H9 (cell line): ENCODE results near the gene CCDC187. TPM values are rescaled to one million over a fixed set of nuclear protein-coding genes. Genes with fewer than 3 reads are reported as not detected.
A peak's percentile ranks its signal among the peaks of the same experiment; 100 is the strongest.
"Not testable (repeated sequence)": the region's sequence is repeated elsewhere in the genome, so short reads cannot be mapped to it uniquely, and the experiment has no call there.

Experiments used
- DNase-seq: peaks from one replicate; pipeline ENCODE4 v3.0.0-alpha.2; 2017
- H2AFZ ChIP-seq: one replicate; pipeline ENCODE4 v1.6.1; 2013; ENCODE audit warnings: mild to moderate bottlenecking, low read length, control low read depth, moderate library complexity
- H2AK5ac ChIP-seq: 2 replicates; pipeline ENCODE4 v1.6.1; 2013; ENCODE audit warnings: low read length, control low read depth, mixed read lengths; ENCODE audit not compliant: insufficient read length
- H2BK120ac ChIP-seq: one replicate; pipeline ENCODE4 v1.6.1; 2013; ENCODE audit warnings: low read depth, mild to moderate bottlenecking, low read length, control low read depth, inconsistent platforms; ENCODE audit not compliant: poor library complexity, severe bottlenecking
- H2BK12ac ChIP-seq: 2 replicates; pipeline ENCODE4 v1.6.1; 2013; ENCODE audit warnings: low read length, control low read depth, mixed read lengths, low read depth; ENCODE audit not compliant: insufficient read length
- H2BK15ac ChIP-seq: 2 replicates; pipeline ENCODE4 v1.6.1; 2013; ENCODE audit warnings: low read depth, low read length, control low read depth
- H2BK20ac ChIP-seq: one replicate; pipeline ENCODE4 v1.6.1; 2013; ENCODE audit warnings: low read depth, mild to moderate bottlenecking, low read length, control low read depth, inconsistent platforms; ENCODE audit not compliant: poor library complexity, severe bottlenecking
- H2BK5ac ChIP-seq: 2 replicates; pipeline ENCODE4 v1.6.1; 2013; ENCODE audit warnings: low read length, control low read depth, mixed read lengths; ENCODE audit not compliant: insufficient read length
- H3K14ac ChIP-seq: 2 replicates; pipeline ENCODE4 v1.6.1; 2013; ENCODE audit warnings: low read length, control low read depth; ENCODE audit not compliant: insufficient read depth
- H3K18ac ChIP-seq: 2 replicates; pipeline ENCODE4 v1.6.1; 2013; ENCODE audit warnings: low read depth, mild to moderate bottlenecking, mixed read lengths, low read length, control low read depth; ENCODE audit not compliant: insufficient read length
- H3K23ac ChIP-seq: 2 replicates; pipeline ENCODE4 v1.6.1; 2013; ENCODE audit warnings: low read length, control low read depth, mixed read lengths, low read depth; ENCODE audit not compliant: insufficient read length
- H3K23me2 ChIP-seq: 2 replicates; pipeline ENCODE4 v1.6.1; 2013; ENCODE audit warnings: low read depth, mild to moderate bottlenecking, mixed read lengths, low read length, control low read depth; ENCODE audit not compliant: insufficient read length, poor library complexity, severe bottlenecking
- H3K27ac ChIP-seq: 2 replicates; pipeline ENCODE4 v1.5.1; 2013; ENCODE audit warnings: low read length, control low read depth, mixed read lengths, low read depth; ENCODE audit not compliant: insufficient read length
- H3K27me3 ChIP-seq: 2 replicates; pipeline ENCODE4 v1.6.1; 2013; ENCODE audit warnings: low read length, control low read depth, inconsistent platforms; ENCODE audit not compliant: insufficient read depth
- H3K4ac ChIP-seq: 2 replicates; pipeline ENCODE4 v1.6.1; 2013; ENCODE audit warnings: low read depth, mild to moderate bottlenecking, control low read depth, inconsistent platforms, low read length, moderate library complexity
- H3K4me1 ChIP-seq: 2 replicates; pipeline ENCODE4 v1.6.1; 2013; ENCODE audit warnings: low read length, control low read depth, inconsistent platforms; ENCODE audit not compliant: insufficient read depth
- H3K4me2 ChIP-seq: 2 replicates; pipeline ENCODE4 v1.6.1; 2013; ENCODE audit warnings: low read length, control low read depth, mixed read lengths; ENCODE audit not compliant: insufficient read length, insufficient read depth
- H3K56ac ChIP-seq: 2 replicates; pipeline ENCODE4 v1.6.1; 2013; ENCODE audit warnings: low read depth, mild to moderate bottlenecking, mixed read lengths, low read length, control low read depth; ENCODE audit not compliant: insufficient read length
- H3K79me1 ChIP-seq: 2 replicates; pipeline ENCODE4 v1.6.1; 2013; ENCODE audit warnings: low read depth, mild to moderate bottlenecking, moderate library complexity, low read length, control low read depth, inconsistent platforms; ENCODE audit not compliant: insufficient read depth, poor library complexity, severe bottlenecking
- H3K79me2 ChIP-seq: 2 replicates; pipeline ENCODE4 v1.6.1; 2013; ENCODE audit warnings: low read length, control low read depth, inconsistent platforms; ENCODE audit not compliant: insufficient read depth
- H3K9ac ChIP-seq: 2 replicates; pipeline ENCODE4 v1.6.1; 2013; ENCODE audit warnings: low read length, control low read depth, mixed read lengths; ENCODE audit not compliant: insufficient read length; ENCODE audit errors: extremely low read depth
- H3K9me3 ChIP-seq: one replicate; pipeline ENCODE4 v1.6.1; 2013; ENCODE audit warnings: low read depth, low read length, inconsistent platforms; ENCODE audit not compliant: control insufficient read depth
- H3T11ph ChIP-seq: one replicate; pipeline ENCODE4 v1.6.1; 2013; ENCODE audit warnings: mild to moderate bottlenecking, low read length, control low read depth, inconsistent platforms
- H4K20me1 ChIP-seq: one replicate; pipeline ENCODE4 v1.6.1; 2013; ENCODE audit not compliant: control insufficient read depth, insufficient read length, insufficient read depth
- H4K5ac ChIP-seq: 2 replicates; pipeline ENCODE4 v1.6.1; 2013; ENCODE audit warnings: low read depth, mild to moderate bottlenecking, mixed read lengths, low read length, control low read depth; ENCODE audit not compliant: insufficient read length
- H4K8ac ChIP-seq: replicated peaks from 2 replicates; pipeline ENCODE4 v1.6.1; 2013; ENCODE audit warnings: low read length, control low read depth, mixed read lengths, low read depth; ENCODE audit not compliant: insufficient read length
- H4K91ac ChIP-seq: 2 replicates; pipeline ENCODE4 v1.6.1; 2013; ENCODE audit warnings: low read depth, mild to moderate bottlenecking, moderate library complexity, mixed read lengths, low read length, control low read depth; ENCODE audit not compliant: insufficient read length
- H3K27ac Mint-ChIP-seq, 3 experiments: 2 replicates in 2 of 3; 3 replicates in 1 of 3; pipeline ENCODE4 v1.8.0; 2020 to 2021; ENCODE audit warnings: mixed read lengths in 3 of 3, mild to moderate bottlenecking in 1 of 3, moderate library complexity in 1 of 3
- H3K27me3 Mint-ChIP-seq: 2 replicates; pipeline ENCODE4 v1.8.0; 2021; ENCODE audit warnings: low read depth, mild to moderate bottlenecking, moderate library complexity, mixed read lengths
- H3K36me3 Mint-ChIP-seq, 3 experiments: 2 replicates in 2 of 3; 3 replicates in 1 of 3; pipeline ENCODE4 v1.8.0; 2020 to 2021; ENCODE audit warnings: low read depth in 3 of 3, mixed read lengths in 3 of 3; ENCODE audit not compliant: insufficient read depth in 1 of 3
- H3K4me1 Mint-ChIP-seq, 2 experiments: 2 replicates each; pipeline ENCODE4 v1.8.0; 2020; ENCODE audit warnings: mixed read lengths in 2 of 2
- H3K4me3 Mint-ChIP-seq, 2 experiments: 2 replicates in 1 of 2; 3 replicates in 1 of 2; pipeline ENCODE4 v1.8.0; 2020 to 2021; ENCODE audit warnings: mild to moderate bottlenecking in 2 of 2, mixed read lengths in 2 of 2, moderate library complexity in 1 of 2
- H3K9me3 Mint-ChIP-seq, 2 experiments: 2 replicates in 1 of 2; 3 replicates in 1 of 2; pipeline ENCODE4 v1.8.0; 2020; ENCODE audit warnings: mild to moderate bottlenecking in 2 of 2, mixed read lengths in 2 of 2, moderate library complexity in 1 of 2
- WGBS: extraction: QIAGEN DNeasy Blood & Tissue Kit; methylation state at CpG from one replicate; pipeline ENCODE4 v1.1.7; 2013; ENCODE audit warnings: missing lambda C conversion rate, low lambda C conversion rate, mixed read lengths; ENCODE audit not compliant: insufficient read length; ENCODE audit errors: extremely low coverage; 5-methylcytosine and 5-hydroxymethylcytosine counted together
- total RNA-seq: library from RNA; stranded (reverse); gene quantifications from 2 replicates; pipeline ENCODE4 v1.2.1, GENCODE V29; 2021
- TF ChIP-seq, protein P1 (sequence below): fragments of 200-600 bp; sonication (generic); conservative IDR thresholded peaks from 3 replicates; pipeline ENCODE4 v1.8.0; 2021; ENCODE audit warnings: antibody characterized with exemption, mild to moderate bottlenecking

CCDC187 gene
- total RNA-seq, 1 experiment from 2014 or later = 0.07 TPM

- no CpG with 5 or more reads among the region's 32 CpGs for WGBS
- no peaks in the 10 kb centered on the region for H3K27me3 Mint-ChIP-seq
- Histone ChIP-seq H2BK20ac (no peak overlapping the region), H3K4ac (no peak overlapping the region), H3K23me2 (no peaks in the 10 kb centered on the region), H2AFZ (no peak overlapping the region), H4K91ac (no peak overlapping the region), H4K8ac (no peak overlapping the region), H3K23ac (no peak overlapping the region), H3T11ph (no peak overlapping the region), H3K14ac (no peak overlapping the region), H3K9ac (no peak overlapping the region), H2AK5ac (no peak overlapping the region), H3K56ac (no peak overlapping the region), H3K4me1 (no peaks in the 10 kb centered on the region), H2BK15ac (no peak overlapping the region), H3K18ac (no peak overlapping the region), H3K9me3 (no peaks in the 10 kb centered on the region), H2BK12ac (no peak overlapping the region), H3K27ac (no peak overlapping the region), H3K79me2 (peaks cover 24% of the 10 kb centered on the region; the same call in 1 of the 2 replicates), H2BK5ac (no peak overlapping the region), H4K20me1 (peaks cover 3% of the 10 kb centered on the region), H3K79me1 (peaks cover 13% of the 10 kb centered on the region), H4K5ac (no peak overlapping the region), H3K4me2 (no peak overlapping the region), H3K27me3 (no peaks in the 10 kb centered on the region), H2BK120ac (no peak overlapping the region)
- TF ChIP-seq, protein P1, sequence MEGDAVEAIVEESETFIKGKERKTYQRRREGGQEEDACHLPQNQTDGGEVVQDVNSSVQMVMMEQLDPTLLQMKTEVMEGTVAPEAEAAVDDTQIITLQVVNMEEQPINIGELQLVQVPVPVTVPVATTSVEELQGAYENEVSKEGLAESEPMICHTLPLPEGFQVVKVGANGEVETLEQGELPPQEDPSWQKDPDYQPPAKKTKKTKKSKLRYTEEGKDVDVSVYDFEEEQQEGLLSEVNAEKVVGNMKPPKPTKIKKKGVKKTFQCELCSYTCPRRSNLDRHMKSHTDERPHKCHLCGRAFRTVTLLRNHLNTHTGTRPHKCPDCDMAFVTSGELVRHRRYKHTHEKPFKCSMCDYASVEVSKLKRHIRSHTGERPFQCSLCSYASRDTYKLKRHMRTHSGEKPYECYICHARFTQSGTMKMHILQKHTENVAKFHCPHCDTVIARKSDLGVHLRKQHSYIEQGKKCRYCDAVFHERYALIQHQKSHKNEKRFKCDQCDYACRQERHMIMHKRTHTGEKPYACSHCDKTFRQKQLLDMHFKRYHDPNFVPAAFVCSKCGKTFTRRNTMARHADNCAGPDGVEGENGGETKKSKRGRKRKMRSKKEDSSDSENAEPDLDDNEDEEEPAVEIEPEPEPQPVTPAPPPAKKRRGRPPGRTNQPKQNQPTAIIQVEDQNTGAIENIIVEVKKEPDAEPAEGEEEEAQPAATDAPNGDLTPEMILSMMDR = no peak
- no peaks in the 10 kb centered on the region for H3K9me3 Mint-ChIP-seq
- H3K36me3 Mint-ChIP-seq = peaks cover 11 to 28% (median 25%) of the 10 kb centered on the region in 3 experiments
- peak overlapping the region; percentile 62 to 90 (median 66); a peak in 3 of 7 replicates for H3K27ac Mint-ChIP-seq
- no peak for DNase-seq
- no peak overlapping the region for H3K4me3 Mint-ChIP-seq
- H3K4me1 Mint-ChIP-seq = peaks cover 18 to 21% of the 10 kb centered on the region in 2 experiments
These were observed 66.2 kb downstream of the CCDC187 start for GRCh38 chr9:136237486-136238341.

DNA sequence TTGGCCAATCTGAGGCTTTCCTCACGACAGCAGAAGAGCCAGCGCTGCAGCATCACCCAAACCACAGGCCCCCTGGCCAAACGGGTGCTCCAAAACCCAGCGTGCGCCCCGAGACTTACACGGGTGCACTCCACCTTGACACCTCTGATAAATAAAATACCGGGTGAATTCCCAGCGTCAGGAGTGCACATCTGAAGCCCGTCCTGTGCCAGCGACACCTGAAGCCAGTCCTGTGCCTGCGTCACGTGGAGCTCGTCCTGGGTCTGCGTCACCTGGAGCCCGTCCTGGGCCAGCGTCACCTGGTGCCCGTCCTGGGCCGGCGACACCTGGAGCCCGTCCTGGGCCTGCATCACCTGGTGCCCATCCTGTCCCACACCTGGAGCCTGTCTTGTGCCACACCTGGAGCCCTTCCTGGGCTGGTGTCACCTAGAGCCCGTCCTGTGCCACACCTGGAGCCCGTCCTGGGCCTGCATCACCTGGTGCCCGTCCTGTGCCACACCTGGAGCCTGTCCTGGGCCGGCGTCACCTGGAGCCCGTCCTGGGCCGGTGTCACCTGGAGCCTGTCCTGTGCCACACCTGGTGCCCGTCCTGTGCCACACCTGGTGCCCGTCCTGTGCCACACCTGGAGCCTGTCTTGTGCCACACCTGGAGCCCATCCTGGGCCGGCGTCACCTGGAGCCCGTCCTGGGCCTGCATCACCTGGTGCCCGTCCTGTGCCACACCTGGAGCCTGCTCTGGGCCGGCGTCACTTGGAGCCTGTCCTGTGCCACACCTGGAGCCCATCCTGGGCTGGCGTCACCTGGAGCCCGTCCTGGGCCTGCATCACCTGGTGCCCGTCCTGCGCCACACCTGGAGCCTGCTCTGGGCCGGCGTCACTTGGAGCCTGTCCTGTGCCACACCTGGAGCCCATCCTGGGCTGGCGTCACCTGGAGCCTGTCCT, 67.2 kb downstream of the CCDC187 start:
- Mint-ChIP-seq H3K36me3 (peaks cover 11 to 26% (median 25%) of the 10 kb centered on the region in 3 experiments), H3K4me1 (peaks cover 17 to 21% of the 10 kb centered on the region in 2 experiments)
- not testable (repeated sequence) for H3K4me3 Mint-ChIP-seq, H4K8ac ChIP-seq, H3K14ac ChIP-seq, H3K27me3 Mint-ChIP-seq, H3T11ph ChIP-seq, H3K27ac ChIP-seq, H2BK120ac ChIP-seq, H2AFZ ChIP-seq, H4K5ac ChIP-seq, H2BK5ac ChIP-seq, H3K4me1 ChIP-seq, H2BK20ac ChIP-seq, H3K27me3 ChIP-seq, H3K23ac ChIP-seq, H2AK5ac ChIP-seq, H3K9ac ChIP-seq, H3K4me2 ChIP-seq, H2BK15ac ChIP-seq, H3K9me3 Mint-ChIP-seq, H4K91ac ChIP-seq, H3K56ac ChIP-seq, H3K9me3 ChIP-seq, H3K18ac ChIP-seq, DNase-seq, H3K27ac Mint-ChIP-seq, H3K23me2 ChIP-seq, H4K20me1 ChIP-seq, H3K4ac ChIP-seq, H2BK12ac ChIP-seq
- WGBS = no CpG with 5 or more reads among the region's 43 CpGs
- H3K79me1 ChIP-seq = peaks cover 12% of the 10 kb centered on the region
- H3K79me2 ChIP-seq = peaks cover 19% of the 10 kb centered on the region; the same call in 1 of the 2 replicates
